ENCODE results near the gene CRACR2A.

The CRACR2A gene

DNA sequence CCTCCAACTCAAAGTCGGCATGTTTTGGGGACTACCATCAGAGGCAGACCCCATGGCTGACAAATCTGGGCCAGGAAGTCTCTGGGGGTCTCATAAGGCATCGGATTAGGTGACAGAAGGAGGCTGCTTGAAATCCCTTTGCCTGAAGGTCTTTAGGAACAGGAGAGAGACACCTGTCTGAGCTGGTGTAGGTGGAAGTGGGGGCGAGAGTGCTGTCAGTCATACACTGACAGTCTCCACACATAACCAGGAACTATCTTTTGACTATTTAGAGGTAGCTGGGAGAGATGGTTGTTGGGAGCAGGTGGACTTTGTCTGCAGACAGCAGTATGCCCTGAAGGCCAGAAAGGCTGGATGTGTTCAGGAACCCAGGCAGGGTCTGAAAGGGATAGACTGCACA, 163.2 kb downstream of the CRACR2A start:
- DNase-seq: no peak

DNA sequence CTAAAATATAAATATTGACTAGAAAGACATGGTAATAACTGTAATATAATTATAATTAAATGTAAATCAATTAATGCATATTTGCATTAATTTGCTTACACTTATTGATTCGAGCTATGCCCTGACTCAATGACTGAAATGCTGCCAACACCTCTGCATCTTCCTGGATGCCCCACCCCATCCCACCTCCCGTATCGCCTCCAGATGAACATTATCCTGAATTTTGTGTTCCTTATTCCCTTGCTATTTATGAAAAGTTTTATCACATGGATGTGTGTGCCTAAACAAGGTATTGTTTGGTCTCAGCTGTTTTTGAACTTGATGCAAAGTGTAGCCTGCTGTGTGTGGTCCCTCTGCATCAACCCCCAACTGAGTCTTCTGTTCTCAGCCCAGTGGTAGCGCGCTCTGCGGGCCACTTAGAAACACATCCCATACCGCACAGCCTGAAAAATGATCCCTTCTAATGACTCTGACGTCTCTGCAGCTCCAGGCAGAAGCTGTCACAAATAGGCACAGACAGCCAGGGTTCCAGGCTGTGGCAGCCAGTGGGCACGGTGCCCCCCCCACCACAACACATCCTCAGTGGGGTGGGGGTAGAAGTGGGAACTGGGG, 165.4 kb downstream of the CRACR2A start:
- DNase-seq: no peak

DNA sequence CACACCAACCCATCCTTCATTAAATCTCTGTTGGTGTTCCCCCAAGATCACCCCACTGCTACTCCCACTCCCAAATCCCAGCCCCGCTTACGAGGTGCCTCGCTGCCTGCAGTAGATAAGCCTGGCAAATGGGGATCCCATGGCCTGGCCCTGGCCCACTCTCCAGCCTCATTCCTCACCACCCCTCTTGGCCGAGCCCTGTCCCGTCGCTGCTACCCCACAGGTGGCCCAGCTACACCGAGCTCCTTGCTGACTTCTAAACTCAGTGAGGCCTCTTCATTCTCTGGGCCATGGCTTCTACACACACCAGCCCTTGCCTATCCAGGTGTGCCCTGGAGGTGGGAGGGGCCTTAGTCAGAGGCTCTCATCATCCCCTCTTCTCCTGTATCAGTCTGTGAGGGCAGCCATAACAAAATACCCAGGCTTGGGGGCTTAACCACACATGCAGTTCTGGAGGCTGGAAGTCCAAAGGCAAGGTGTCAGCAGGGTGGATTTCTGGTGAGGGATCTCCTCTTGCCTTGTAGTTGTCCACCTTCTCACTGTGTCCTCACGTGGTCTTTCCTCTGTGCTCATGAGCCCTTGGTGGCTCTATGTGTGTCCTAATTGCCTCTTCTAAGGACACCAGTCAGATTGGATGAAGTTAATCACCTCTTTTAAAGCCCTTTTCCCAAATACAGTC, 169.1 kb downstream of the CRACR2A start:
- no peak for DNase-seq

DNA sequence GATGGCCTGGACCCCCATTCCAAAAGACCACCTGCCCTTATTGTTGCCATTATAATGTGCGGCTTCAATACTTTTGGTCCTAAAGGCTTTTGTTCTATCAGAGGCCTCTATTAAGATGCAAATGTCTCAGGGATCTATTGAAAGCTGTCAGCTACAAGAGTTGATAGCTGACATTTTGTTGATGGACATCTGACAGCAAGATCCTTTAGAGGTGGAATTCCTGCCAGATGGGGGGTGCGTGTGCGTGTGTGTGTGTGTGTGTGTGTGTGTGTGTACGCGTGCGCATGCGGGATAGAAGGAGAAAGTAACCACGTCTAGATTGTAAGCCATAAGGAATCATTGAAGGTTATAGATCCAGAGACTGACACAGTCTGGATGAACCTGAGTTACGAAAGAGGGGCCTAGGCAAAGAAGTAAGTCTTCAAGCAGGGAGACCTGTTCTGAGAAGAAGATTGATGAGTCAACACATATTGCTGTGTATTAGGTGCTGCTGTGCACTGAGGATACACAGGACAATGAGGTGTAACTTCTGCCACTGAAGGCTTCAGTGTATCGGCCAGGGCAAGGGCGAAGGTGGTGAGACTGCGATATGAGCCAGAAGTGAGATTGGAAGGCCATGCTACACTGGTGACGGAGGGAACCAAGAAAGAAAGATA, 172.7 kb downstream of the CRACR2A start:
- DNase-seq: no peak

DNA sequence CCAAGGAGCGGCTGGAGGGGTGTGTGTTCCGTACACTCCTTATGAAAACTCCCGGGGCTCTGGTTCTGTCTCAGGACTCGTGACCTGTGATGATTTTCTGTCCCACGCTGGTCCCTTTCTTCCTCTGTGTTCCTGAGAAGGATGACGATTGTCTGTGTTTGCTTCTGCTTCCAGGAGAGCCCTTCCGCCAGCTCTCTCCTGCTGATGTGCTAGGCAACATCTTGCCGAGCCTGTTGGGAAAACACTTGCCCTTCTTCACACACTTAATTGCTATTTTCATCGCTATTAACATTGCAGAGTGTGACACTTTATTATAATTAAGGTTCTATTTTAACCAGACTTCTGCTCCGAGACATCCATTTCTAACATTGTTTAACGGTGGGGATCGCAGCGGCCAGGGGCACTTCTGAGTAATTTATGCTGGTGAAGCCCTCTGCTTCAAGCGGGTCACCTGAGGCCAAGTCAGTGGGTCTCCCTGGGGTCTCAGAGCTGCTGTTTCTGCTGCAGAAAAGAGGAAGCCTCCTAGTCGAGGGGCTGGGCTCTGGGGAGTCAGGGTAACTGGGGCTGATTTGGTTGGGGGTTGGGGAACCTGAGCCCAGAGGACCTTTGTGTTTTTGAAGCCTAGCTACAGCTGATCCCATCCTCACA, 173.3 kb downstream of the CRACR2A start:
- no peak for DNase-seq

DNA sequence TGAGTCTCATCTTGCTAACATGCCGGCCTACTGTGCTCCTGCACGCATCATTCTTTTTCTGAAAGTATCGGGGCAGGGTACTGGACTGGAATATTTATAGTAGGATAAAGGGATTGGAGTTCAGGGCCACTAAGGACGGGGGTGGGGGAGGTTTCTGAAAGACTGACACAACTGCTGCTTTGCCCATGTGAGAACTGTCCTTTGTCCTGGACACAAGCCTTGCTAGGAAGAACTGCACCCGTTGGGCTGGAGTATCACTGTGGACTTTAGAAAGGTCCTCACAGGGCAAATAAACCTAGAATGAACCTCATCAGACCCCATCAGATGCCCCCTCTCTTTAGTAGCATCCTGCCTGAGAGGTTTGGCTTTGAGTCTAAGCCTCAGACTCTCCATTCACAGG, 174.4 kb downstream of the CRACR2A start:
- DNase-seq: no peak

DNA sequence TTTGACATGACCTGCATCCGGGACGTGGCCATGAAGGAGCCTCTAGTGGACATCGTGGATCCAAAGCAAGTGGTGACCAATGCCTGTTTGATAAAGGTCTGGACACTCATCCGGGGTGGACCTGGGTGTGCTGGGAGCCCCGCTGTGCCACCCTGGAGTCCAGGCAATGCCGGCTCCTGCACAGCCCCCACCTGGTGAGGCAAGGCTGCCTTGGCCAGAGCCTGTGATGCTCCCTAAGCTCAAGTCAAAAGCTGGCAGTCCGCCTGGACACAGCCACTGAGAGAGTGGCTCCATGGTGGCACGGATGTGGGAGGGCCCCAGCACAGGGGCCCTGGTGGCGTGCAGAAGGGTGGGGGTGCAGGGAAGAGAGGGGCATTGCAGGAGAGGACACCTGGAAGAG, 176.0 kb downstream of the CRACR2A start:
- DNase-seq: no peak

DNA sequence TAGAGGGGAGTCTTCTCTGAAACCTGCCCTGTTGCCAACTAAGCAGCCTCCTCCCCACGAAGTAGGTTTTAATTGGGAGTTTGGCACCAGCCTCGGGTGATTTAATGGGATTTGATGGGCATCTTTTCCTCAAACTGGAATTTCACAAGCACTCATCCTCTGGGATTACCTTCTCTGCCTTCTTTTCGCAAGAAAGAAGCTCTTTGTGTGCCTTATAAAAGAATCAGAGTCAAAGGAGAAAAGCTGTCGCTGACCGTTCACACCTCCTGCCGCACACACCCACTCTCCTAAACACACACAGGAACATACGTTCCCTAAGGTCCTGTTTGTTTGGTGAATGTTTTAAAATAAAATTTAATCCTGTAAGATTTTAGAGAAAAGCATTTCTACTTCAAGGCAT, 177.9 kb downstream of the CRACR2A start:
- no peak for DNase-seq

DNA sequence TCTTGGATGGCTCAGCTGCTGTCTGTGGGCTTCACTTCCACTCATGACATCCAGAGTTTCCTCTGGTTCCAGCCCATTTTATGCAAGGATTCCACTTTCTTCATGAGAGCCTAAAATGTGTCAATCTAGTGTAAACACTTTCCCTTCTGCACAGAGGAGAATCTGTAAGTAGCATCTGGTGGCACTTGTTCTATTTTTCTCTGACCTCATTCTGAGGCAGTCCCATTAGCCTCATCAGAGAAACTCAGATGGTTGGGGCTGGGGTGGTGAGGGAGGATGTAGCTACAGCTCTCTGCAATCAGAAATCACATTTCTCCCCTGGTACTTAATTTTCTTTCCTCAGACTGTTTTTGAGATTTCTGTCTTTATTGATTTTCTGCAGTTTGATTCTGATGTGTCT, 180.3 kb downstream of the CRACR2A start:
- DNase-seq: no peak

DNA sequence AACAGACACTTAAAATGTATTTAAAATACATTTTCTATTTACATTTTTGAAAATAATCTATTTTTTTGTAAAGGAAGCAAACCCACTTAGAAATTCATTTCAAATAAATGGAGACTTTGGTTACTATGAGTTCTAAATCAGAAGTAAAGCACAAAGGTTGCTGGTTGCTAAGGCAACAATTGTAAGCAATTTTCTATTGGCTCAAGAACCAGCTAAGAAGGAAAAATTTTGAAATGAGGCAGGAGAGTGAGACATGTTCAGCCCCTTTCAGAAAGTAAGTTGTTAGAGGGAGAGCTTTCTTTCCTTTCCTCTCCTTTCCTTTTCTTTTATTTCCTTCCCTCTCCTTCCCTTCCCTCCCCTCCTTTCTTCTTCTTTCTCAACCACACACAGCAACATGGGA, 181.2 kb downstream of the CRACR2A start:
- DNase-seq: no peak

DNA sequence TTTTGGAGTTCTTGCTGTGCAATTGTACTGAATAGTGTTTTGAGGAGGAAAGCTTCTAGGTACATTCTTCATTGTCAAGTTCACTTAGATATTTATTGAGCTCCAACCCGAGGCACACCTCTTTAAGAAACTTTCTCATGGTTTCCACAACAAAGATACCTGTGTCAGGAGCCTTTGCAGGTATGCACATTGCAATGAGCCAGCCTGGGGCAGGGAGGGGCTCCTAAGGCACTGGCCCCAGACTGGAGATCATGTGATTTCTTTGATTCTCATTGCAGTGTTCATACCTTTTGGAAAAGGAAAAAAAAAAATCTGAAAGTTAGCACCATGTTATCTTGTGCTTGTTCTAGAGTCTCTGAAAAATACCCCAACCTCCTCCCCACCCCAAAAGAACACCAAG, 181.6 kb downstream of the CRACR2A start:
- no peak for DNase-seq

DNA sequence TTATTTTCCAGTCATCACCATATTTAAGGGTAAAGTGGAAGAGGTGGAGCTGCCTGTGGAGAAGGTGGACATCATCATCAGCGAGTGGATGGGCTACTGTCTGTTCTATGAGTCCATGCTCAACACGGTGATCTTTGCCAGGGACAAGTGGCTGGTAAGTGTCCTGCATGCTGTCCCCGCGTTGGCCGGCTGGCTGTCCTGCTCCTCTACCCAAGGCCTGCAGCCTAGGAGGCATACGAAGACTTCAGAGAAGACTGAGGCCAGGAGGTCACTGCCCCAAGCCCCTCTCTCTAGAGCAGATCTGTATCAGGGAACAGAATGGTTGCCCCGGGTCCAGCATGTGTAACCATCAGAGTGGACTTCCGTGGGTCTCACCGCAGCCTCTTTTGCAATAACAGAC, 184.2 kb downstream of the CRACR2A start:
- DNase-seq: no peak

DNA sequence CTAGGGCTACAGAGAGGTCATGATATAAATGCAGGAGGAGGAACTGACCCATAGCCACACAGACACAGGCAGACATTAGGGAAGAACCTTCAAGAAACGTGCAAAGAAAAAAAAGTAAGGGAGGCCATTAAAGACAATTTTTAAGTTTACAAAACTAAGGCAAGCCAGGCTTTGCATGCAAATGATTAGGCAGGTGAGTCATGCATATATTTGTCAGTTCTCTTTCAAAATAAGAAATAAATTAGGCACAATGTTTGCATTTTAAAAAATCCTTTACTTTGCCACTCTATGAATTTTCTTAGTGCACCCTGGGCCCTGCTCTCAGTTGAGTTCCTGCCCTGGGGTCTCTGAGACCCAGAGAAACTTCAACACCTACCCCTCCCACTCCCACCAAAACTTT, 186.9 kb downstream of the CRACR2A start:
- no peak for DNase-seq

Measured in CD4-positive, alpha-beta T cell treated with Interleukin-12 subunit alpha and Interleukin-12 subunit beta, for 1 hour (primary cell).